Ascending aorta (tissue), 2 donors: ENCODE results near the gene UBAC2. TPM values are rescaled to one million over a fixed set of nuclear protein-coding genes. Genes with fewer than 3 reads are reported as not detected.
A peak's percentile ranks its signal among the peaks of the same experiment; 100 is the strongest.

Source experiments
- DNase-seq, 2 donors: peaks; one replicate each; pipeline ENCODE4 v3.0.0-alpha.2; 2019; ENCODE audit warnings: low spot score in 2 of 2
- H3K27ac ChIP-seq, 2 donors: fragments of 200-600 bp; sonication (generic); one replicate each; pipeline ENCODE4 v1.5.1; 2016 to 2017; ENCODE audit warnings: mild to moderate bottlenecking in 1 of 2
- H3K27me3 ChIP-seq: fragments of 200-600 bp; sonication (generic); one replicate; pipeline ENCODE4 v1.5.1; 2017
- H3K36me3 ChIP-seq, 2 donors: fragments of 200-600 bp; sonication (generic); one replicate each; pipeline ENCODE4 v1.5.1; 2016
- H3K4me1 ChIP-seq, 2 donors: fragments of 200-600 bp; sonication (generic); one replicate each; pipeline ENCODE4 v1.5.1; 2016 to 2017; ENCODE audit warnings: mild to moderate bottlenecking in 1 of 2
- H3K4me3 ChIP-seq, 2 donors: fragments of 200-600 bp; sonication (generic); one replicate each; pipeline ENCODE4 v1.5.1; 2016 to 2017; ENCODE audit warnings: mild to moderate bottlenecking in 1 of 2
- H3K9me3 ChIP-seq, 2 donors: fragments of 200-600 bp; sonication (generic); one replicate each; pipeline ENCODE4 v1.5.1; 2016
- CTCF ChIP-seq, 3 experiments: fragments of 200-600 bp in 2 of 3; fragments of 450-650 bp in 1 of 3; sonication (generic) in 2 of 3; IDR thresholded peaks; one replicate each; pipeline ENCODE4 v1.5.1; 2016 to 2019; ENCODE audit warnings: antibody characterized with exemption in 3 of 3, mild to moderate bottlenecking in 1 of 3, moderate library complexity in 1 of 3
- intact Hi-C: fragments of 100-400 bp; cut with DNase I; formaldehyde crosslinking; loops from one replicate; pipeline ENCODE4 v1.15.1; 2023
- total RNA-seq: library from RNA; depleted of rRNA; stranded (reverse); fragments of >200 nt; gene quantifications from one replicate; pipeline ENCODE4 v1.1.0, GENCODE V29; 2016

UBAC2 gene
- total RNA-seq, 1 donor from 2014 or later = 67.8 TPM

- peaks cover 0 to 4% of the 10 kb centered on the region in 2 donors for H3K36me3 ChIP-seq
- intact Hi-C loops = no loop called here
- H3K27ac ChIP-seq = no peak overlapping the region
- H3K4me1 ChIP-seq = peaks cover 0 to 18% of the 10 kb centered on the region in 2 donors
- H3K9me3 ChIP-seq = no peaks in the 10 kb centered on the region
- DNase-seq = no peak
- H3K4me3 ChIP-seq = no peak overlapping the region
- no peaks in the 10 kb centered on the region for H3K27me3 ChIP-seq
- no peak for TF ChIP-seq CTCF (IDR thresholded peaks at IDR 0.05)
These were observed 14.7 kb downstream of the UBAC2 start for GRCh38 chr13:99215184-99215830.

- intact Hi-C loops = no loop called here
- Histone ChIP-seq H3K4me1 (peaks cover 0 to 18% of the 10 kb centered on the region in 2 donors), H3K9me3 (no peaks in the 10 kb centered on the region), H3K4me3 (no peak overlapping the region), H3K36me3 (peaks cover 0 to 4% of the 10 kb centered on the region in 2 donors), H3K27ac (no peak overlapping the region), H3K27me3 (no peaks in the 10 kb centered on the region)
- no peak for DNase-seq
- TF ChIP-seq CTCF (IDR thresholded peaks at IDR 0.05) = no peak
These were observed 16.9 kb downstream of the UBAC2 start for GRCh38 chr13:99217461-99218110.

GRCh38 chr13:99218126-99218525 lies 17.5 kb downstream of the UBAC2 start:
- H3K9me3 ChIP-seq = no peaks in the 10 kb centered on the region
- H3K27me3 ChIP-seq = no peaks in the 10 kb centered on the region
- no peak for TF ChIP-seq CTCF (IDR thresholded peaks at IDR 0.05)
- H3K36me3 ChIP-seq = peaks cover 0 to 4% of the 10 kb centered on the region in 2 donors
- peak overlapping the region in 1 of 2 donors; percentile 21 for H3K27ac ChIP-seq
- peaks cover 0 to 18% of the 10 kb centered on the region in 2 donors for H3K4me1 ChIP-seq
- no peak overlapping the region for H3K4me3 ChIP-seq
- DNase-seq = no peak
- intact Hi-C loops = no loop called here

- H3K36me3 ChIP-seq = peaks cover 0 to 4% of the 10 kb centered on the region in 2 donors
- H3K4me1 ChIP-seq = peaks cover 0 to 18% of the 10 kb centered on the region in 2 donors
- H3K4me3 ChIP-seq = no peak overlapping the region
- no peaks in the 10 kb centered on the region for H3K9me3 ChIP-seq
- TF ChIP-seq CTCF (IDR thresholded peaks at IDR 0.05) = no peak
- intact Hi-C loops = no loop called here
- no peaks in the 10 kb centered on the region for H3K27me3 ChIP-seq
- H3K27ac ChIP-seq = peak overlapping the region in 1 of 2 donors; percentile 21
- no peak for DNase-seq
These were observed 17.9 kb downstream of the UBAC2 start for GRCh38 chr13:99218545-99218944.

GRCh38 chr13:99218969-99219368 lies 18.3 kb downstream of the UBAC2 start:
- peaks cover 0 to 18% of the 10 kb centered on the region in 2 donors for H3K4me1 ChIP-seq

More at GRCh38 chr13:99218969-99219368, 18.3 kb downstream of the UBAC2 start:
- no peak for DNase-seq
- no peak overlapping the region for H3K4me3 ChIP-seq
- H3K36me3 ChIP-seq = peaks cover 0 to 4% of the 10 kb centered on the region in 2 donors
- no peaks in the 10 kb centered on the region for H3K9me3 ChIP-seq
- TF ChIP-seq CTCF (IDR thresholded peaks at IDR 0.05) = no peak
- peak overlapping the region in 1 of 2 donors; percentile 21 for H3K27ac ChIP-seq
- no peaks in the 10 kb centered on the region for H3K27me3 ChIP-seq
- intact Hi-C loops = no loop called here
